DND-41 (cell line): ENCODE measurements around the gene NLRP6.

Experiments used
- ATAC-seq: fragments of 200-7000 bp; cut with Tn5 transposase; 3 replicates; pipeline ENCODE4 v1.9.1; 2021; ENCODE audit warnings: low read depth; ENCODE audit not compliant: insufficient read depth
- DNase-seq: peaks from one replicate; pipeline ENCODE4 v3.0.0-alpha.2; 2020
- H2AFZ ChIP-seq: 2 replicates; pipeline ENCODE4 v1.6.0; 2012; ENCODE audit warnings: low read depth, low read length
- H3K27ac ChIP-seq: 2 replicates; pipeline ENCODE4 v1.5.1; 2012; ENCODE audit warnings: low read length, inconsistent platforms
- H3K27me3 ChIP-seq: fragments of 200-600 bp; sonication (generic); 2 replicates; pipeline ENCODE4 v1.6.0; 2012; ENCODE audit warnings: low read length, mild to moderate bottlenecking, inconsistent platforms; ENCODE audit not compliant: insufficient read depth, poor library complexity
- H3K36me3 ChIP-seq: 2 replicates; pipeline ENCODE4 v1.5.1; 2012; ENCODE audit warnings: low read length, inconsistent platforms; ENCODE audit not compliant: insufficient read depth
- H3K4me1 ChIP-seq: 2 replicates; pipeline ENCODE4 v1.5.1; 2012; ENCODE audit warnings: mild to moderate bottlenecking, low read length; ENCODE audit not compliant: insufficient read depth
- H3K4me2 ChIP-seq: 2 replicates; pipeline ENCODE4 v1.6.0; 2012; ENCODE audit warnings: mild to moderate bottlenecking, moderate library complexity, low read length, inconsistent platforms; ENCODE audit not compliant: insufficient read depth
- H3K4me3 ChIP-seq, 2 experiments: fragments of 200-600 bp in 1 of 2; shearing (Covaris generic) in 1 of 2; 2 replicates each; pipeline ENCODE4 v1.5.1; 2012 to 2016; ENCODE audit warnings: inconsistent platforms in 2 of 2, low read length in 2 of 2, mild to moderate bottlenecking in 2 of 2, low read depth in 1 of 2, moderate library complexity in 1 of 2
- H3K79me2 ChIP-seq: 2 replicates; pipeline ENCODE4 v1.6.0; 2012; ENCODE audit warnings: low read length, inconsistent platforms; ENCODE audit not compliant: insufficient read depth
- H3K9ac ChIP-seq: 2 replicates; pipeline ENCODE4 v1.6.0; 2012; ENCODE audit warnings: low read depth, mild to moderate bottlenecking, inconsistent platforms, low read length, moderate library complexity
- H3K9me3 ChIP-seq: 2 replicates; pipeline ENCODE4 v1.5.1; 2012; ENCODE audit warnings: low read length, moderate library complexity, mild to moderate bottlenecking, inconsistent platforms; ENCODE audit not compliant: insufficient read depth, severe bottlenecking
- H4K20me1 ChIP-seq: 2 replicates; pipeline ENCODE4 v1.6.0; 2012; ENCODE audit warnings: low read length; ENCODE audit not compliant: insufficient read depth
- EZH2 ChIP-seq: IDR thresholded peaks from 3 replicates; pipeline ENCODE4 v1.6.1; 2012; ENCODE audit warnings: borderline replicate concordance, low read depth, mild to moderate bottlenecking, moderate library complexity, low read length, inconsistent platforms; ENCODE audit not compliant: severe bottlenecking
- TF ChIP-seq, protein P1 (sequence below): IDR thresholded peaks from 2 replicates; pipeline ENCODE4 v1.5.1; 2012; ENCODE audit warnings: borderline replicate concordance, low read length, moderate library complexity, mild to moderate bottlenecking; ENCODE audit not compliant: poor library complexity, severe bottlenecking; ENCODE audit errors: extremely low read depth

The NLRP6 gene

GRCh38 chr11:255816-256215 lies 22.4 kb upstream of the NLRP6 start:
- H3K27me3 ChIP-seq, result no peaks in the 10 kb centered on the region
- no peak for TF ChIP-seq EZH2
- TF ChIP-seq, protein P1, sequence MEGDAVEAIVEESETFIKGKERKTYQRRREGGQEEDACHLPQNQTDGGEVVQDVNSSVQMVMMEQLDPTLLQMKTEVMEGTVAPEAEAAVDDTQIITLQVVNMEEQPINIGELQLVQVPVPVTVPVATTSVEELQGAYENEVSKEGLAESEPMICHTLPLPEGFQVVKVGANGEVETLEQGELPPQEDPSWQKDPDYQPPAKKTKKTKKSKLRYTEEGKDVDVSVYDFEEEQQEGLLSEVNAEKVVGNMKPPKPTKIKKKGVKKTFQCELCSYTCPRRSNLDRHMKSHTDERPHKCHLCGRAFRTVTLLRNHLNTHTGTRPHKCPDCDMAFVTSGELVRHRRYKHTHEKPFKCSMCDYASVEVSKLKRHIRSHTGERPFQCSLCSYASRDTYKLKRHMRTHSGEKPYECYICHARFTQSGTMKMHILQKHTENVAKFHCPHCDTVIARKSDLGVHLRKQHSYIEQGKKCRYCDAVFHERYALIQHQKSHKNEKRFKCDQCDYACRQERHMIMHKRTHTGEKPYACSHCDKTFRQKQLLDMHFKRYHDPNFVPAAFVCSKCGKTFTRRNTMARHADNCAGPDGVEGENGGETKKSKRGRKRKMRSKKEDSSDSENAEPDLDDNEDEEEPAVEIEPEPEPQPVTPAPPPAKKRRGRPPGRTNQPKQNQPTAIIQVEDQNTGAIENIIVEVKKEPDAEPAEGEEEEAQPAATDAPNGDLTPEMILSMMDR, result no peak
- ATAC-seq (no peak), DNase-seq (no peak)
- peaks cover 5% of the 10 kb centered on the region; the same call in 1 of the 2 replicates for H4K20me1 ChIP-seq
- H3K4me1 ChIP-seq, result no peaks in the 10 kb centered on the region
- H3K4me2 ChIP-seq, result no peak overlapping the region
- peaks cover 32% of the 10 kb centered on the region for H3K36me3 ChIP-seq
- no peak overlapping the region for H3K4me3 ChIP-seq
- no peak overlapping the region for H3K9ac ChIP-seq
- H3K79me2 ChIP-seq, result no peaks in the 10 kb centered on the region
- H2AFZ ChIP-seq, result no peak overlapping the region
- H3K9me3 ChIP-seq, result no peaks in the 10 kb centered on the region
- H3K27ac ChIP-seq, result no peak overlapping the region

GRCh38 chr11:256952-257737 lies 21.1 kb upstream of the NLRP6 start:
- TF ChIP-seq EZH2, result no peak
- TF ChIP-seq, protein P1, result no peak
- no peak for DNase-seq
- no peak overlapping the region for H3K27ac ChIP-seq

DNA sequence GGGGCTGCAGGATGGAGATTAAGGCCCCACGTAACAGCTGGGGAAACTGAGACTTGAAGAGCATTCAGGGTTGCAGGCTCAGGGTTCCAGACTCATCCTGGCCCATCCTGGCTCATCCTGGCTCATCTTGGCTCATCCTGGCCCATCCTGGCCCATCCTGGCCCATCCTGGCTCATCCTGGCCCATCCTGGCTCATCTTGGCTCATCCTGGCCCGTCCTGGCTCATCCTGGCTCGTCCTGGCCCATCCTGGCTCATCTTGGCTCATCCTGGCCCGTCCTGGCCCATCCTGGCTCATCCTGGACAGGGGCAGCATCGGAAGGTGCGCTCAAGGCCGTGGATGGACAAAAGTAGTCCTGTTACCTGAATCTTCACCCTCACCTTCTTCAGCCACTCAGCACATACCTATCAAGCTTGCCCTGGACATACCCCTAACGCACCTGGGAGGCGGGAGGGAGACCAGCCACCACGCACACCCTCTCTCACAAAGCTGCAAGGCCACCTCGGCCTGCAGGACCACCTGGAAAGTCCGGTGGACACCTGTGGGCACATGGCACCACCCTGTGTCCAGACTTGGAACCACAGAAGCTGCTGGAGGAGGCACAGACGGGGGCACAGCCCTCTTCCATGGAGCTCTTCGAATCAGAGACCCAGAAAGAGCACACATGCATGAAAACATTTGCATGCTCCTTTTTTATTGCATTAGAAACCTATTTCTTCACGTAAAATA lies 20.3 kb upstream of the NLRP6 start:
- no peaks in the 10 kb centered on the region for H4K20me1 ChIP-seq
- no peak for TF ChIP-seq EZH2
- TF ChIP-seq, protein P1, result peak; percentile 42
- H3K36me3 ChIP-seq, result peaks cover 11% of the 10 kb centered on the region
- no peaks in the 10 kb centered on the region for H3K79me2 ChIP-seq
- H3K4me2 ChIP-seq, result no peak overlapping the region
- ATAC-seq (peak; percentile 42; the same call in 1 of the 3 replicates), DNase-seq (no peak)
- H3K27ac ChIP-seq, result no peak overlapping the region
- no peaks in the 10 kb centered on the region for H3K4me1 ChIP-seq
- H3K27me3 ChIP-seq, result no peaks in the 10 kb centered on the region
- no peak overlapping the region for H2AFZ ChIP-seq
- H3K9ac ChIP-seq, result no peak overlapping the region
- H3K4me3 ChIP-seq, result no peak overlapping the region
- no peaks in the 10 kb centered on the region for H3K9me3 ChIP-seq

More at GRCh38 chr11:256952-257737, 21.1 kb upstream of the NLRP6 start:
- Histone ChIP-seq H3K4me2 (no peak overlapping the region), H2AFZ (no peak overlapping the region), H3K36me3 (peaks cover 19% of the 10 kb centered on the region), H3K79me2 (no peaks in the 10 kb centered on the region), H3K27me3 (no peaks in the 10 kb centered on the region), H4K20me1 (no peaks in the 10 kb centered on the region), H3K9me3 (no peaks in the 10 kb centered on the region), H3K4me3 (no peak overlapping the region), H3K4me1 (no peaks in the 10 kb centered on the region), H3K9ac (no peak overlapping the region)
- no peak for ATAC-seq
